EH (cell line): ENCODE results near the gene USP5.
"Not testable (repeated sequence)": the region's sequence is repeated elsewhere in the genome, so short reads cannot be mapped to it uniquely, and the experiment has no call there.

Source experiments
- DNase-seq: peaks from one replicate; pipeline ENCODE4 v3.0.0-alpha.2; 2015; ENCODE audit warnings: low read depth

Gene USP5

GRCh38 chr12:6888360-6888759 is 36.4 kb downstream of the USP5 start:
- DNase-seq, result no peak

- not testable (repeated sequence) for DNase-seq
Measured at GRCh38 chr12:6888794-6889193, 36.8 kb downstream of the USP5 start.

GRCh38 chr12:6889775-6890573 is 38.0 kb downstream of the USP5 start:
- not testable (repeated sequence) for DNase-seq

GRCh38 chr12:6890789-6891645 is 39.1 kb downstream of the USP5 start:
- peak; percentile 96 for DNase-seq

- no peak for DNase-seq
Measured at GRCh38 chr12:6891646-6892001, 39.7 kb downstream of the USP5 start.

- DNase-seq, result not testable (repeated sequence)
Measured at GRCh38 chr12:6892683-6893082, 40.7 kb downstream of the USP5 start.

GRCh38 chr12:6894321-6894720 is 42.4 kb downstream of the USP5 start:
- no peak for DNase-seq

- no peak for DNase-seq
Measured at GRCh38 chr12:6896846-6897435, 45.0 kb downstream of the USP5 start.

GRCh38 chr12:6899427-6899826 is 47.5 kb downstream of the USP5 start:
- no peak for DNase-seq

GRCh38 chr12:6899837-6900519 is 48.0 kb downstream of the USP5 start:
- peak; percentile 53 for DNase-seq

- DNase-seq, result no peak
Measured at GRCh38 chr12:6902448-6902847, 50.5 kb downstream of the USP5 start.

GRCh38 chr12:6903722-6904121 is 51.8 kb downstream of the USP5 start:
- no peak for DNase-seq

GRCh38 chr12:6904280-6905276 is 52.6 kb downstream of the USP5 start, which contains the start of gene LRRC23:
LRRC23 (plus strand) TSS chr12:6904822; CDS start chr12:6905634, 812 bp downstream.
- DNase-seq, result peak; percentile 96

GRCh38 chr12:6905414-6906040 is 53.6 kb downstream of the USP5 start:
- no peak for DNase-seq

- not testable (repeated sequence) for DNase-seq
Measured at GRCh38 chr12:6908141-6908540, 56.2 kb downstream of the USP5 start.

- no peak for DNase-seq
Measured at GRCh38 chr12:6909421-6910145, 57.6 kb downstream of the USP5 start.

- no peak for DNase-seq
Measured at GRCh38 chr12:6912164-6912935, 60.4 kb downstream of the USP5 start.

GRCh38 chr12:6914246-6914946 is 62.4 kb downstream of the USP5 start, which contains the start of gene ENO2:
ENO2 (plus strand) TSS chr12:6914580; CDS start chr12:6915833, 1,253 bp downstream.
- peak; percentile 79 for DNase-seq
